Measurements from ENCODE around the gene PILRB.

DNA sequence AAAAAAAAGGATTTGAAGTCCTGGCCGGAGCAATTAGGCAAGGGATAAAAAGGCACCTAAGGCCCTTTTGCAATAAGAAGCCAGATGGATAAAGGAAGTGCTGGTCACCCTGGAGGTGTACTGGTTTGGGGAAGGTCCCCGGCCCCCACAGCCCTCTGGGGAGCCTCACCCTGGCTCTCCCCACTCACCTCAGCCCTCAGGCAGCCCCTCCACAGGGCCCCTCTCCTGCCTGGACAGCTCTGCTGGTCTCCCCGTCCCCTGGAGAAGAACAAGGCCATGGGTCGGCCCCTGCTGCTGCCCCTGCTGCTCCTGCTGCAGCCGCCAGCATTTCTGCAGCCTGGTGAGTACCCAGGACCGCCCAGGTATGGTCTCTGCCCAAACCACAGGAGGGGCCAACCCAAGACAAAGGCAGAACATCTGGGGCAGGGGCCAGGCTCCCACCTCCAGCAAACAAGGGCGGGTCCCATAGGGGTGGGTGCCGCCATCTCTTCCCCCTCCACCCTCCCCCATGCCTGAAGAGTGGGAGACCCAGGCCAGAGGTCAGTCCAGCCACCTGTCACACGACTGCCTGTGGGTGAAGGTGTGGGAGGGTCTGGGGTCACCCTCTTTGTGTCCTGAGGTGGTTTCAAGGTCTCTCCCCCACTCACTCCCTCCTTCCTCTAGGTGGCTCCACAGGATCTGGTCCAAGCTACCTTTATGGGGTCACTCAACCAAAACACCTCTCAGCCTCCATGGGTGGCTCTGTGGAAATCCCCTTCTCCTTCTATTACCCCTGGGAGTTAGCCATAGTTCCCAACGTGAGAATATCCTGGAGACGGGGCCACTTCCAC lies at the start of gene PILRB:
- TF ChIP-seq CTCF (IDR thresholded peaks at IDR 0.05; ENCODE audit: insufficient read depth, low read depth, low read length) (no peak), EZH2 (IDR thresholded peaks at IDR 0.05; ENCODE audit: insufficient read depth, low read length) (no peak)
